Measurements from ENCODE around the gene SULT1A2.
"Not testable (repeated sequence)": the region's sequence is repeated elsewhere in the genome, so short reads cannot be mapped to it uniquely, and the experiment has no call there.

The SULT1A2 gene

GRCh38 chr16:28549301-28549899 is 47.5 kb downstream of the SULT1A2 start:
- H3K4me3 ChIP-seq (ENCODE audit: low read depth, low read length), result no peak overlapping the region

GRCh38 chr16:28548306-28548802 is 48.5 kb downstream of the SULT1A2 start:
- no peak for TF ChIP-seq CTCF (IDR thresholded peaks at IDR 0.05; ENCODE audit: borderline replicate concordance, insufficient read depth, low read depth, low read length)
- H3K4me3 ChIP-seq (ENCODE audit: low read depth, low read length), result no peak overlapping the region

More at GRCh38 chr16:28549301-28549899, 47.5 kb downstream of the SULT1A2 start:
- peak; percentile 42; the same call in 1 of the 2 replicates for TF ChIP-seq CTCF (IDR thresholded peaks at IDR 0.05; ENCODE audit: borderline replicate concordance, insufficient read depth, low read depth, low read length)

- H3K4me3 ChIP-seq (ENCODE audit: low read depth, low read length), result no peak overlapping the region
- no peak for TF ChIP-seq CTCF (IDR thresholded peaks at IDR 0.05; ENCODE audit: borderline replicate concordance, insufficient read depth, low read depth, low read length)
Observed at GRCh38 chr16:28546626-28547025, 50.2 kb downstream of the SULT1A2 start.

GRCh38 chr16:28545964-28546363 is 50.9 kb downstream of the SULT1A2 start:
- not testable (repeated sequence) for H3K4me3 ChIP-seq (ENCODE audit: low read depth, low read length)

GRCh38 chr16:28544998-28545397 is 51.9 kb downstream of the SULT1A2 start:
- TF ChIP-seq CTCF (IDR thresholded peaks at IDR 0.05; ENCODE audit: borderline replicate concordance, insufficient read depth, low read depth, low read length), result no peak
- no peak overlapping the region for H3K4me3 ChIP-seq (ENCODE audit: low read depth, low read length)

GRCh38 chr16:28543072-28543471 is 53.8 kb downstream of the SULT1A2 start:
- TF ChIP-seq CTCF (IDR thresholded peaks at IDR 0.05; ENCODE audit: borderline replicate concordance, insufficient read depth, low read depth, low read length), result no peak
- no peak overlapping the region for H3K4me3 ChIP-seq (ENCODE audit: low read depth, low read length)

- H3K4me3 ChIP-seq (ENCODE audit: low read depth, low read length), result no peak overlapping the region
- no peak for TF ChIP-seq CTCF (IDR thresholded peaks at IDR 0.05; ENCODE audit: borderline replicate concordance, insufficient read depth, low read depth, low read length)
Observed at GRCh38 chr16:28542646-28543045, 54.2 kb downstream of the SULT1A2 start.

Data from GM12875 (cell line).